ENCODE data around the gene PRG3. TPM values are rescaled to one million over a fixed set of nuclear protein-coding genes. Genes with fewer than 3 reads are reported as not detected.

Gene PRG3
- total RNA-seq, 1 experiment from 2014 or later: not detected

GRCh38 chr11:57425565-57426438 lies 44.9 kb upstream of the PRG3 start:
- H3K9me3 ChIP-seq (ENCODE audit: control insufficient read depth in 1 of 2, insufficient read depth in 1 of 2, low read depth in 1 of 2, low read length in 2 of 2): no peaks in the 10 kb centered on the region
- peak overlapping the region; percentile 39 for H3K27ac ChIP-seq (ENCODE audit: low read depth, low read length)
- intact Hi-C loops (cut with micrococcal nuclease): no loop called here
- H3K9ac ChIP-seq (ENCODE audit: low read length): peak overlapping the region; percentile 73
- peaks cover 13% of the 10 kb centered on the region for H3K27me3 ChIP-seq (ENCODE audit: insufficient read depth, low read length)
- H3K9me2 ChIP-seq (ENCODE audit: insufficient read depth): no peaks in the 10 kb centered on the region
- CTCF ChIA-PET: interaction anchor here (1.4 kb wide), 1 partner anchor 32 kb away, joined by 3 read pairs; no protein-coding TSS in a partner anchor
- H3K4me2 ChIP-seq (ENCODE audit: low read length): peak overlapping the region; percentile 75
- POLR2A ChIA-PET: no interaction called here
- no peak overlapping the region for H2AFZ ChIP-seq (ENCODE audit: low read depth, low read length, poor library complexity, severe bottlenecking)
- TF ChIP-seq EZH2 (IDR thresholded peaks at IDR 0.05) (no peak), CTCF (IDR thresholded peaks at IDR 0.05 in 2 of 3, conservative IDR thresholded peaks at IDR 0.05 in 1 of 3; ENCODE audit: borderline replicate concordance in 1 of 3, insufficient read depth in 1 of 3, low read depth in 2 of 3, low read length in 2 of 3) (no peak), JUND (IDR thresholded peaks at IDR 0.05) (no peak)
- H3K79me2 ChIP-seq (ENCODE audit: insufficient read depth, low read length): peaks cover 8% of the 10 kb centered on the region; the same call in 1 of the 2 replicates
- no peaks in the 10 kb centered on the region for H4K20me1 ChIP-seq (ENCODE audit: insufficient read depth)
- no peaks in the 10 kb centered on the region; a peak in 1 of 4 replicates for H3K36me3 ChIP-seq (ENCODE audit: control insufficient read depth in 1 of 2, insufficient read depth in 2 of 2, low read length in 2 of 2)
- DNase-seq (ENCODE audit: low read depth, low spot score) (no peak), ATAC-seq (no peak)
- TSS peak; percentile 52 for BruUV-seq (replicated peaks)
- RAD21 ChIA-PET (ENCODE audit: low non-redundant PET in 1 of 2, low total read pairs in 2 of 2, uncharacterized antibody in 2 of 2, unreplicated experiment in 2 of 2): no interaction called here
- H3K4me3 ChIP-seq (replicated peaks in 1 of 2; ENCODE audit: low read depth in 1 of 2, low read length in 2 of 2): peak overlapping the region; percentile 54 to 57
- peaks cover 9 to 21% of the 10 kb centered on the region in 2 experiments for H3K4me1 ChIP-seq (ENCODE audit: control insufficient read depth in 1 of 2, insufficient read depth in 2 of 2, low read length in 2 of 2)

- Histone ChIP-seq H2AFZ (ENCODE audit: low read depth, low read length, poor library complexity, severe bottlenecking) (no peak overlapping the region), H3K4me3 (replicated peaks in 1 of 2; ENCODE audit: low read depth in 1 of 2, low read length in 2 of 2) (no peak overlapping the region), H3K27me3 (ENCODE audit: insufficient read depth, low read length) (peaks cover 13% of the 10 kb centered on the region), H4K20me1 (ENCODE audit: insufficient read depth) (no peaks in the 10 kb centered on the region), H3K27ac (ENCODE audit: low read depth, low read length) (no peak overlapping the region; the same call in 1 of the 2 replicates), H3K9me3 (ENCODE audit: control insufficient read depth in 1 of 2, insufficient read depth in 1 of 2, low read depth in 1 of 2, low read length in 2 of 2) (no peaks in the 10 kb centered on the region), H3K9ac (ENCODE audit: low read length) (no peak overlapping the region), H3K4me1 (ENCODE audit: control insufficient read depth in 1 of 2, insufficient read depth in 2 of 2, low read length in 2 of 2) (peaks cover 9 to 21% of the 10 kb centered on the region in 2 experiments), H3K36me3 (ENCODE audit: control insufficient read depth in 1 of 2, insufficient read depth in 2 of 2, low read length in 2 of 2) (no peaks in the 10 kb centered on the region; a peak in 1 of 4 replicates), H3K4me2 (ENCODE audit: low read length) (no peak overlapping the region), H3K9me2 (ENCODE audit: insufficient read depth) (no peaks in the 10 kb centered on the region), H3K79me2 (ENCODE audit: insufficient read depth, low read length) (peaks cover 8% of the 10 kb centered on the region; the same call in 1 of the 2 replicates)
- ChIA-PET POLR2A (no interaction called here), RAD21 (ENCODE audit: low non-redundant PET in 1 of 2, low total read pairs in 2 of 2, uncharacterized antibody in 2 of 2, unreplicated experiment in 2 of 2) (no interaction called here), CTCF (no interaction called here)
- TF ChIP-seq RAD21 (IDR thresholded peaks at IDR 0.05; ENCODE audit: low read depth) (no peak), CBX3 (IDR thresholded peaks at IDR 0.05; ENCODE audit: low read depth) (no peak), ELF1 (IDR thresholded peaks at IDR 0.05; ENCODE audit: borderline replicate concordance, low read depth) (no peak)
- ATAC-seq (no peak), DNase-seq (ENCODE audit: low read depth, low spot score) (no peak)
- intact Hi-C loops (cut with micrococcal nuclease): no loop called here
- BruUV-seq (replicated peaks): no TSS peak
Measured at GRCh38 chr11:57424792-57425564, 44.0 kb upstream of the PRG3 start.
